SK-N-SH treated with all-trans-retinoic acid at 6 μM for 48 hours (cell line): ENCODE results near the gene ERCC5.

ENCODE experiments used
- ATAC-seq: fragments of 200-7000 bp; cut with Tn5 transposase; 3 replicates; pipeline ENCODE4 v1.9.1; 2020; ENCODE audit warnings: mild to moderate bottlenecking, moderate library complexity
- ARNTL ChIP-seq: fragments of 450-650 bp; formaldehyde crosslinking; IDR thresholded peaks from 2 replicates; pipeline ENCODE4 v1.5.0; 2020; ENCODE audit warnings: low read depth, mild to moderate bottlenecking, moderate library complexity, borderline replicate concordance
- BACH2 ChIP-seq: fragments of 250-450 bp; sonication (Bioruptor Pico); IDR thresholded peaks from 2 replicates; pipeline ENCODE4 v1.9.0; 2021; ENCODE audit warnings: mild to moderate bottlenecking, borderline replicate concordance
- CREB5 ChIP-seq: fragments of 250-450 bp; sonication (Bioruptor Pico); IDR thresholded peaks from 2 replicates; pipeline ENCODE4 v1.5.1; 2020; ENCODE audit warnings: low read depth, mild to moderate bottlenecking, moderate library complexity
- CSDC2 ChIP-seq: fragments of 250-450 bp; sonication (Bioruptor Pico); IDR thresholded peaks from 2 replicates; pipeline ENCODE4 v1.5.0; 2020; ENCODE audit warnings: mild to moderate bottlenecking, moderate library complexity
- CSRNP3 ChIP-seq: fragments of 250-450 bp; sonication (Bioruptor Pico); IDR thresholded peaks from 2 replicates; pipeline ENCODE4 v1.5.1; 2021; ENCODE audit warnings: mild to moderate bottlenecking, moderate library complexity
- ESRRG ChIP-seq: fragments of 250-450 bp; sonication (Bioruptor Pico); IDR thresholded peaks from 2 replicates; pipeline ENCODE4 v1.6.1; 2021; ENCODE audit warnings: mild to moderate bottlenecking
- GLIS3 ChIP-seq: fragments of 250-450 bp; sonication (Bioruptor Pico); IDR thresholded peaks from 2 replicates; pipeline ENCODE4 v1.5.0; 2020; ENCODE audit warnings: mild to moderate bottlenecking, moderate library complexity
- ISL1 ChIP-seq: fragments of 250-450 bp; sonication (Bioruptor Pico); IDR thresholded peaks from 2 replicates; pipeline ENCODE4 v2.1.2; 2022; ENCODE audit warnings: mild to moderate bottlenecking, moderate library complexity
- OSR1 ChIP-seq: fragments of 250-450 bp; sonication (Bioruptor Pico); IDR thresholded peaks from 2 replicates; pipeline ENCODE4 v1.8.0; 2022; ENCODE audit warnings: moderate library complexity, mild to moderate bottlenecking, inconsistent platforms
- PATZ1 ChIP-seq: fragments of 250-450 bp; sonication (Bioruptor Pico); IDR thresholded peaks from 2 replicates; pipeline ENCODE4 v1.8.0; 2020; ENCODE audit warnings: mild to moderate bottlenecking, moderate library complexity, borderline replicate concordance
- PPARA ChIP-seq: fragments of 250-450 bp; sonication (Bioruptor Pico); IDR thresholded peaks from 2 replicates; pipeline ENCODE4 v1.5.0; 2020; ENCODE audit warnings: mild to moderate bottlenecking, borderline replicate concordance
- RARB ChIP-seq: fragments of 250-450 bp; sonication (Bioruptor Pico); IDR thresholded peaks from 2 replicates; pipeline ENCODE4 v1.8.0; 2021; ENCODE audit warnings: mild to moderate bottlenecking, moderate library complexity
- SNAI2 ChIP-seq: fragments of 250-450 bp; sonication (Bioruptor Pico); IDR thresholded peaks from 2 replicates; pipeline ENCODE4 v1.5.0; 2020; ENCODE audit warnings: mild to moderate bottlenecking, moderate library complexity
- TCF4 ChIP-seq: fragments of 250-450 bp; sonication (Bioruptor Pico); IDR thresholded peaks from 2 replicates; pipeline ENCODE4 v1.8.0; 2021; ENCODE audit warnings: mild to moderate bottlenecking, moderate library complexity, borderline replicate concordance
- TOX ChIP-seq: fragments of 250-450 bp; sonication (Bioruptor Pico); IDR thresholded peaks from 2 replicates; pipeline ENCODE4 v1.8.0; 2021; ENCODE audit warnings: mild to moderate bottlenecking, moderate library complexity, borderline replicate concordance
- TSHZ2 ChIP-seq: fragments of 250-450 bp; sonication (Bioruptor Pico); IDR thresholded peaks from 2 replicates; pipeline ENCODE4 v1.5.0; 2020; ENCODE audit warnings: mild to moderate bottlenecking, moderate library complexity
- ZC3H10 ChIP-seq: fragments of 250-450 bp; sonication (Bioruptor Pico); IDR thresholded peaks from 2 replicates; pipeline ENCODE4 v1.5.1; 2021; ENCODE audit warnings: mild to moderate bottlenecking, moderate library complexity
- ZFP3 ChIP-seq: fragments of 250-450 bp; sonication (Bioruptor Pico); IDR thresholded peaks from 2 replicates; pipeline ENCODE4 v1.5.0; 2020; ENCODE audit warnings: mild to moderate bottlenecking, moderate library complexity
- ZFP30 ChIP-seq: fragments of 450-650 bp; formaldehyde crosslinking; IDR thresholded peaks from 2 replicates; pipeline ENCODE4 v1.5.0; 2022; ENCODE audit warnings: mild to moderate bottlenecking, moderate library complexity
- ZNF565 ChIP-seq: fragments of 450-650 bp; formaldehyde crosslinking; conservative IDR thresholded peaks from 2 replicates; pipeline ENCODE4 v1.5.0; 2020; ENCODE audit warnings: low read depth, mild to moderate bottlenecking, moderate library complexity
- ZNF70 ChIP-seq: fragments of 450-650 bp; formaldehyde crosslinking; IDR thresholded peaks from 2 replicates; pipeline ENCODE4 v1.5.0; 2020; ENCODE audit warnings: mild to moderate bottlenecking, moderate library complexity
- ZNF8 ChIP-seq: fragments of 450-650 bp; formaldehyde crosslinking; IDR thresholded peaks from 2 replicates; pipeline ENCODE4 v1.5.0; 2020; ENCODE audit warnings: mild to moderate bottlenecking, moderate library complexity

Gene ERCC5

GRCh38 chr13:102907886-102908515 lies 62.2 kb downstream of the ERCC5 start:
- no peak for TF ChIP-seq TSHZ2 (CRISPR knock-in tag)
- no peak for TF ChIP-seq BACH2 (CRISPR knock-in tag)
- TF ChIP-seq CREB5 (CRISPR knock-in tag), result no peak
- no peak for TF ChIP-seq ZFP3
- TF ChIP-seq CSRNP3 (CRISPR knock-in tag), result no peak
- TF ChIP-seq SNAI2 (CRISPR knock-in tag), result no peak
- no peak for TF ChIP-seq ZC3H10 (CRISPR knock-in tag)
- no peak for TF ChIP-seq GLIS3 (CRISPR knock-in tag)
- no peak for TF ChIP-seq ZNF70 (CRISPR knock-in tag)
- TF ChIP-seq ZNF565 (CRISPR knock-in tag), result no peak
- TF ChIP-seq TOX (CRISPR knock-in tag), result no peak
- no peak for TF ChIP-seq OSR1 (CRISPR knock-in tag)
- no peak for TF ChIP-seq CSDC2 (CRISPR knock-in tag)
- no peak for TF ChIP-seq RARB
- TF ChIP-seq PATZ1 (CRISPR knock-in tag), result no peak

GRCh38 chr13:102909971-102910370 lies 64.1 kb downstream of the ERCC5 start:
- ATAC-seq, result no peak
- TF ChIP-seq OSR1 (CRISPR knock-in tag) (no peak), ZNF8 (no peak), ZFP30 (CRISPR knock-in tag) (no peak), GLIS3 (CRISPR knock-in tag) (no peak), ZNF70 (CRISPR knock-in tag) (no peak), TOX (CRISPR knock-in tag) (no peak), RARB (no peak), ZNF565 (CRISPR knock-in tag) (no peak), CSRNP3 (CRISPR knock-in tag) (no peak), PPARA (CRISPR knock-in tag) (no peak), ARNTL (no peak), CSDC2 (CRISPR knock-in tag) (no peak), SNAI2 (CRISPR knock-in tag) (no peak), ISL1 (no peak; the same call in 1 of the 2 replicates), ESRRG (no peak), CREB5 (CRISPR knock-in tag) (no peak), TCF4 (CRISPR knock-in tag) (no peak), BACH2 (CRISPR knock-in tag) (no peak)

More at GRCh38 chr13:102907886-102908515, 62.2 kb downstream of the ERCC5 start:
- no peak for ATAC-seq
